HG02943 (cell line): ENCODE results near the gene CNTNAP1.
"Not testable (repeated sequence)": the region's sequence is repeated elsewhere in the genome, so short reads cannot be mapped to it uniquely, and the experiment has no call there.

Experiments
- ATAC-seq: cut with Tn5 transposase; IDR thresholded peaks from one replicate; pipeline ENCODE4 v1.9.1; 2021; ENCODE audit warnings: mild to moderate bottlenecking, low read depth, moderate library complexity; ENCODE audit not compliant: unreplicated experiment

Gene CNTNAP1

DNA sequence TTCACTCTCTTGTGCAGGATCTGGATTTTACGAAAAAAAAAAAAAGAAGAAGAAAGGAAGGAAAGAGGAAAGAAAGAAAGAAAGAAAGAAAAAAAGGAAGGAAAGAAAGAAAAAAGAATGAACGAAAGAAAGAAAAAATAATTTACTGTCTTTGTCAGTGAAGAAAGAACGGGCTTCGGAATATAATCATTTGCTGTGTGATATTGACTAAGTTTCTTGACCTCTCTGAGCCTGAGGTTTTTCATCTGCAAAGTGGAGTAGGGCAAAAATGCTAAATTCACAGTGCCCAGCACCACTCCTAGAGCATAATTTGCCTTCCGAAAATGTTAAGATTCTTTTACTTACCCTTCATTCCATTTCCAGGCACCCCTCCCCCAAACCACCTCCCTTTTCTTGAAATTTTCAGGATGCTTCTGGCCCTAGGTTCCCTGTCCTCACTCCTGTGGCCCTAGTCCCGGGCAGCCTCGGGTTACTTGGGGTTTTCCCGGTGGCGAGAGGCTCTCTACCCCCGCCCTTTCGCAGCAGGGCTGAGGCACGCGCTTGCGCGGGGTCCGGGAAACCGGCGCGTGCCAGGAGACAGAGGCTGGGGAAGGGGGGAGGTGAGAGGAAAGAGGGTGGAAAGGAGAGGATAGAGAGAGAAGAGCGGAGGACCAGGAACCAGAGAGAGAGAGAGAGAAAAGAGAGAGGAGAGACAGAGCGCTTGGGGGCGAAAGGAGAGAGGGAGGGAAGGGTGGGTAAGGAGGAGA, at the start of gene CNTNAP1:
Gene CNTNAP1 (plus strand): TSS at position 556 of the 746 bp plus-strand sequence. CDS start 299 bp downstream, outside the sequence.
- no peak for ATAC-seq

GRCh38 chr17:42632949-42633444, 49.3 kb upstream of the CNTNAP1 start:
- no peak for ATAC-seq

GRCh38 chr17:42639525-42640113, 42.7 kb upstream of the CNTNAP1 start:
- no peak for ATAC-seq

- ATAC-seq, result no peak
Observed at GRCh38 chr17:42640121-42640520, 42.2 kb upstream of the CNTNAP1 start.

DNA sequence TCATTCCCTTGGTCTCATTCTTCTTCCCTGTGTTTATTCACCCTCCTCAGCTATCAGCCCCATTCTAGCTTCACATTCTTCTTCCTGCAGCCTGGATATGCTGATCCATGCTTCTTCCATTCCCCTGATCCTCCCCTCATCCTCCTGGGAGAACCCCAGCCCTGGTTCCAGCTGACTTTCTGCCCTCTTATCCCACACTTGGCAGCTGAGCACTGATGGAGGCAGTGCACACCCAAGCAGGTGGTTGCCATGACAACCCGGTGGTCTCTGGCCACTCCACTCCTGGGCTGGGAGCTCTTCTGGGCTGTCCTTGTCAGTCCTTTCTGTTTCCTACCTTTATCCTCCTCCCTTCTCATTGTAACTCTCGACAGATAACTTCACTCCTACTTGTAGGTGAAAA, 40.0 kb upstream of the CNTNAP1 start:
- no peak for ATAC-seq

DNA sequence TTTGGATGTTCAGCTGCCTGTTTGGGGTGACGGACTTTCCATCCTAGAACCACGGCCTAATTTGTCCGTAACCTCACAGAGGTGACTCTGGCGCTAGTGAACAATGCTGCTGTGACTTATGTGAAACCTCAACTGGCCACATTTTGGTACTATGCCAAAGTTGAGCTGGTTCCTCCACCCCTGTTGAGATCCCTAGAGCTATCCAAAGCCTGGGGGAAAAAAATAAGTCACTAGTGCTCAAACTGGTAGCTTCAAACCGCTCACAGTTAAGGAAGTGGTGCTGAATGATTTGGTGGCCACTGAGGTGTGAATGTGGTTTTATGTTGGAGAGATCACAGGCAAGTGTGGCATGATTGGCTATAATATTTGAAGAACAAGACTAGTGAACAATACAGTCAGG, 34.6 kb upstream of the CNTNAP1 start:
- no peak for ATAC-seq

DNA sequence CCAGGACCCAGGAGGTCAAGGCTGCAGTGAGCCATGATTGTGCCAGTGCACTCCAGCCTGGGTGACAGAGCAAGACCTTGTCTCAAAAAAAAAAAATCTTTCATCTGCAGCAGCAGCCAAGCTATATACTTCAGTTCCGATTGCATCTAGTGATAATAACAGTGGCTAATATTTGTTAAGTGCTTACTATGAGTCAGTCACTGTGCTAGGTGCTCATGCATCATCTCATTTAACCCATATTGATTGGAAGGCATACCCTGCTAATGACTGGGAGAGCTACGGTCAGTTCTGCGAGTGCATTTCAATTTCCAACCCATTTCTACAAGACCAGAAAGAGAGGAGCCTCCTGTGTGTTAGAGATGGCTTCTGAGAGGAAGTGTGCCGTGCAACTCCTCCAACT, 30.9 kb upstream of the CNTNAP1 start:
- no peak for ATAC-seq

DNA sequence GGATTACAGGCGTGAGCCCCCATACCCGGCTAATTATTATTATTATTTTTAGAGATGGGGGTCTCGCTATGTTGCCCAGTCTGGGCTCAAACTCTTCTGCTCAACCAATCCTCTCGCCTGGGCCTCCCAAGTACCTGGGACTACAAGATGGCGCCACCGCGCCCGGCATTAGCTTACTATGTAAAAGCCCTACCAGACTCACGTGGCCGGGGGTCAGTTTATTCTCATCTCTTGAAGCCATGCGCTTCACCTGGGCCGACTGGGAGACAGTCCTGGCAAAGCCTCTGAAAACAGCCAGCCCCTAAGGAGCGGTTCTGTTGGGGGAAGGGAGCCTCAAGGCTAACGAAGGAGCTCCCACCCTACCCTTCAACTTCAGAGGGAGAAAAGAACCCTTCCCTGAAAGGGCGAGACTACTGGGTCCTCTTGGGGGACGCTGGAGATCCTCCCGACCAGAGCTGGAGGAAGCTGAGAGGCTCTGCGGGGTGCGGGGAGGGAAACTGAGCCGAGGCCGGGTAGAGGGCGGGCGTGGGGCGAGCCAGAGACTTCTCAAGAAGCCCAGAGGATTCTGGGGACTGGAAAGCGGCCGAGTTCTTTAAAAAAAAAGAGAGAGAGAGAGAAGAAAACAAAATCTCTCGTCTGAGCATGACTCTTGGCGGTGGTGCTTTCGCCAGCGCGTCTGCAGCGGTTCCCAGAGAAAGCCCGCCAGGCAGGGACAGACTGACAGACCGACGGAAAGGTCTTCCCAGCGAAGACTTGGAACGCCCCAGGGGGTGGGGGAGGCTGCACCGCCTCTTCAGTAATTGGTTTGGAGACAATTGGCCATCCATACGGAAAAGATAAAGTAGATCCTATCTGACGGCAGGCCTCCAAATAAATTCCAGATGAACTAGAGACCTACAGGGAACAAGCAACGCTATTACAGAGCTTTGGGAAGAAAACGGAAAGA, 28.9 kb upstream of the CNTNAP1 start:
- ATAC-seq, result no peak

GRCh38 chr17:42655528-42655927, 26.8 kb upstream of the CNTNAP1 start:
- no peak for ATAC-seq

DNA sequence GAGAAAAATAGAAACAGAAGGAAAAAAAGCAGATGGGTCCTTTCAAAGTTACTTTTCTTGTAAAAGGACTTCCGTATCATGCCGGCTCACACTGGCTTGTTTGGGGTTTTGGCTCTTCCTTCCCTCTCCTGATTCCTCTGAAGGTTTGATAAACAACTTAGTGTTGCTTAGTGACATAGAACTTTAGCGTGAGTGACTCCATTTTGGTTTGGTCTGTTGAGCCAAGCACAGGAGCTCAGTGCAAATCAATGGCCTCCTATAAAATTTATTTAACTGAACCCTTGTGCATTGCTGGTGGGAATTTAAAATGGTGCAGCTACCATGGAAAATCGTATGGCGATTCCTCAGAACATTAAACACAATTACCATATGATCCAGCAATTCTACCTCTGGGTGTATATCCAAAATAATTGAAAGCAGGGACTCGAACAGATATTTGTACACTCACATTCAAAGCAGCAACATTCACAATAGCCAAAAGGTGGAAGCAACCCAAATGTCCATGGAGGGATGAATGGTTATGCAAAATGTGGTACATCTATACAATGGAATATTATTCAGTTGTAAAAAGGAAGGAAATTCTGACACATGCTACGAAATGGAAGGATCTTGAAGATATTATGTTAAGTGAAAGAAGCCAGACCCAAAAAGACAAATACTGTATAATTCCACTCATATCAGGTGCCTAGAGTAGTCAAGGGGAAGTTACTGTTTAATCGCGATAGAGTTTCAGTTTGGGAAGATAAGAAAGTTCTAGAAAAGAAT, 24.3 kb upstream of the CNTNAP1 start:
- no peak for ATAC-seq

DNA sequence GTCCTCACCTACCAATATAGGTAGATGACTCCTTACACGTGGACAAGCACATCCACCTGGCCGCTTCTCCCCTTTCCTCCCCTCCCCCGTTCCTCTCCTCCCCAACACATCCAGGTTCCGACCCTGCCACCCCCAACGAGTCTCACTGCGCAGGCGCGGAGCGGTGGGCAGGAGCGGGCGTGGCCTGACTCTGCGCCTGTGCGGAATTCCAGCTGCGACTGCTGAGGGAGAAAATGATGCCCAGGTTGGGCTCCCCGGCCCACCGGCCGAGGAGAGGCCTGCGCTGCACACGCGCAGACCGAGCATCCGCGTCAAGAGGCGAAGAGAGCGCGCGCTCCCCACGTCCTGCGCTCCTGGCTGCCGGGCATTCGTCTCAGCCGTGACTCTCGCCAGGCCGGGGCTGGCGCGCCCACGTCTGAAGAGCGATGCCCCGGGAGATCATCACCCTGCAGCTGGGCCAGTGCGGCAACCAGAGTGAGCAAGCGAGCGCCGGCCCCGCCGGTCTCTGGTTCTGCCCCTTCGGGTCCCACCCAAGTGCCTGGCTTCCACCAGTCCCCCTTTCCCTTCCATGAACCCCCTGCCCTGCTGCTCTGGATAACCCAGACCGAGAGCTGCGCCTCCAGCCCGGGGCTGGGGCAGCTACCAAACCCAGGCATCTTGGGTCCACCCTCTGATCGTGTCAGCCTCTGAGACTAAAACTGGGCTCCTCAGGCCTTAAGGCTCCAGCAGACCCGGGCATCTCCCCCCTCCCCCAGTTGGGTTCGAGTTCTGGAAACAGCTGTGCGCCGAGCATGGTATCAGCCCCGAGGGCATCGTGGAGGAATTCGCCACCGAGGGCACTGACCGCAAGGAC, 23.0 kb upstream of the CNTNAP1 start, which contains the start of gene TUBG2:
Gene TUBG2 (plus strand): TSS at position 206 of the 853 bp plus-strand sequence. CDS start 220 bp downstream, at position 426.
- ATAC-seq, result no peak

GRCh38 chr17:42659932-42660274, 22.4 kb upstream of the CNTNAP1 start:
- ATAC-seq, result not testable (repeated sequence)

GRCh38 chr17:42660692-42661345, 21.5 kb upstream of the CNTNAP1 start:
- no peak for ATAC-seq

DNA sequence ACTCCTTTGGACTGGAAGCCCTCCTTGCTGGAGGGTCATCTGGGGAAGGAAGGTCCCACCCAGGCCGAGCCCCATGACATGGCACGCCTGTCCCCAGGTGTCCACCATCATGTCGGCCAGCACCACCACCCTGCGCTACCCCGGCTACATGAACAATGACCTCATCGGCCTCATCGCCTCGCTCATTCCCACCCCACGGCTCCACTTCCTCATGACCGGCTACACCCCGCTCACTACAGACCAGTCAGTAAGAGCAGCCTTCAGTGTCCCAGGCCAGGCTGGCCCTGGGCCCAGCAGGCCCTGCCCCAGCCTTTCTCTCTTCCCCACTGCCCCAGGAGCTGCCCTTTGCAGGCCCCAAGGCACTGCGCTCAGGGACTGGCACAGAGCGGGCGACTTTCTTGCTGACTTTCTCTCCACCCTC, 16.7 kb upstream of the CNTNAP1 start:
- ATAC-seq, result no peak

DNA sequence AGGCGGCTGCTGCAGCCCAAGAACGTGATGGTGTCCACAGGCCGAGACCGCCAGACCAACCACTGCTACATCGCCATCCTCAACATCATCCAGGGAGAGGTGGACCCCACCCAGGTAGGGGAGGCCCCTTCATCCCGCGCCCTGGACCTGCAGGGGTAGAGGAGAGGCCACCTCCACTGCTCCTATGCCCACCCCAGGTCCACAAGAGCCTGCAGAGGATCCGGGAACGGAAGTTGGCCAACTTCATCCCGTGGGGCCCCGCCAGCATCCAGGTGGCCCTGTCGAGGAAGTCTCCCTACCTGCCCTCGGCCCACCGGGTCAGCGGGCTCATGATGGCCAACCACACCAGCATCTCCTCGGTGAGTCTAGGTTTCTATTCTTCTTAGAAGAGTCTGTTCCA, 16.2 kb upstream of the CNTNAP1 start:
- not testable (repeated sequence) for ATAC-seq

DNA sequence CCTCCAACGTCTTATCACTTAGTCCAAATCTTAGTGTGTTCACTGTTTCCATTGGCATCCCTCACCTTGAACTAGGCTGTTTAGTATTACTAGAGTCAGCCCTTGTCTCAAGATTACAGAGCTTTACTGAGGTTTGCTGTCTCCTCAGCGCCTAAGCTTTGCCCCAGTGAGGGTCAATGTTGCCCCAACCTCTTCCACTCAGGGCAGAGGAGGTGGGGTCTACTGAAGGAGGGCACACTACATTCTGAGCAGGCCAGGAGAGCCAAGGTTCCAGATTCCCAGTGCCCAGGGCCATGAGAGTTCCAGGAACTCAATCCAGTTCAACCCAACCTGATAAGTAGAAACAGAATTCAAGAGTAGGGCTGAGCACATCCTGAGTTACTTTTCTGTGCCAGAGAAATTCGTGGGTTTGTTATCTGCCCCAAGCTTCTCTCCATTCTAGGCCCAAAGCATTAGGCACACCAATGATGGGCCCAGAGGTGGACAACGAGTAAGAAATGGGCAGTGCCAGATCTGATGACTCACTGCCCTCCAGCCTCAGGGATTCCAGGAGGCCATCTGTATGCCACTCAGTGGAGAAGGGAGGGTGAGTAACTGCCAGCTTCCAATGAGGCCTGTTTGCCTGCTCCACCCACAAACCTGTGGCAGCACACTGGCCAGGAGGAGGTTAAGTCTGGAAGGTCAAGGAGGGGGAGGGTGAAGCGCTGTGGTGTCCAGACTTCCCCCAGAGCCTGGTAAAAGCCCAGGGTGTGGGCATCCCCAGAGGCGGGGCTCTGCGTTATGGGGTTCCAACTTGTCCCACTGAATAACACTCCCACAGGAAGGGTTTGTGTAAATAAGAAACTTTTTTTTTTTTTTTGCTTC, 15.0 kb upstream of the CNTNAP1 start:
- ATAC-seq, result no peak

GRCh38 chr17:42669705-42669976, 12.7 kb upstream of the CNTNAP1 start:
- no peak for ATAC-seq
